ENCODE results near the gene PRTG. TPM values are rescaled to one million over a fixed set of nuclear protein-coding genes. Genes with fewer than 3 reads are reported as not detected.
"Not testable (repeated sequence)": the region's sequence is repeated elsewhere in the genome, so short reads cannot be mapped to it uniquely, and the experiment has no call there.

PRTG gene
- total RNA-seq = under 0.01 TPM

GRCh38 chr15:55742927-55743728, at the start of gene PRTG:
PRTG (minus strand) TSS chr15:55743152; CDS start chr15:55742931, 221 bp downstream.
- H3K4me1 ChIP-seq (ENCODE audit: insufficient read depth, low read length) = peaks cover 15% of the 10 kb centered on the region
- H3K4me3 ChIP-seq (ENCODE audit: low read length) = no peak within 1 kb of the TSS
- H3K9me3 ChIP-seq (ENCODE audit: low read depth, low read length) = no peaks in the 10 kb centered on the region
- H3K27me3 ChIP-seq (ENCODE audit: insufficient read depth, low read length) = peaks cover 62% of the 10 kb centered on the region

GRCh38 chr15:55791551-55792400, 48.8 kb upstream of the PRTG start:
- H3K4me1 ChIP-seq (ENCODE audit: insufficient read depth, low read length) = no peaks in the 10 kb centered on the region
- no peak overlapping the region for H3K4me3 ChIP-seq (ENCODE audit: low read length)
- no peaks in the 10 kb centered on the region for H3K27me3 ChIP-seq (ENCODE audit: insufficient read depth, low read length)
- H3K9me3 ChIP-seq (ENCODE audit: low read depth, low read length) = no peaks in the 10 kb centered on the region

- no peaks in the 10 kb centered on the region for H3K4me1 ChIP-seq (ENCODE audit: insufficient read depth, low read length)
- H3K4me3 ChIP-seq (ENCODE audit: low read length) = no peak overlapping the region
- H3K9me3 ChIP-seq (ENCODE audit: low read depth, low read length) = no peaks in the 10 kb centered on the region
- H3K27me3 ChIP-seq (ENCODE audit: insufficient read depth, low read length) = no peaks in the 10 kb centered on the region
Measured at GRCh38 chr15:55789066-55789660, 46.2 kb upstream of the PRTG start.

GRCh38 chr15:55786341-55786740, 43.4 kb upstream of the PRTG start:
- Histone ChIP-seq H3K4me1 (ENCODE audit: insufficient read depth, low read length) (no peaks in the 10 kb centered on the region), H3K9me3 (ENCODE audit: low read depth, low read length) (no peaks in the 10 kb centered on the region), H3K27me3 (ENCODE audit: insufficient read depth, low read length) (no peaks in the 10 kb centered on the region), H3K4me3 (ENCODE audit: low read length) (no peak overlapping the region)

GRCh38 chr15:55785593-55785992, 42.6 kb upstream of the PRTG start:
- H3K4me3 ChIP-seq (ENCODE audit: low read length); H3K27me3 ChIP-seq (ENCODE audit: insufficient read depth, low read length); H3K4me1 ChIP-seq (ENCODE audit: insufficient read depth, low read length); H3K9me3 ChIP-seq (ENCODE audit: low read depth, low read length): not testable (repeated sequence)

- H3K4me1 ChIP-seq (ENCODE audit: insufficient read depth, low read length) = no peaks in the 10 kb centered on the region
- no peaks in the 10 kb centered on the region for H3K9me3 ChIP-seq (ENCODE audit: low read depth, low read length)
- no peak overlapping the region for H3K4me3 ChIP-seq (ENCODE audit: low read length)
- H3K27me3 ChIP-seq (ENCODE audit: insufficient read depth, low read length) = no peaks in the 10 kb centered on the region
Measured at GRCh38 chr15:55784286-55784685, 41.3 kb upstream of the PRTG start.

- H3K9me3 ChIP-seq (ENCODE audit: low read depth, low read length) = no peaks in the 10 kb centered on the region
- H3K4me3 ChIP-seq (ENCODE audit: low read length) = no peak overlapping the region
- H3K27me3 ChIP-seq (ENCODE audit: insufficient read depth, low read length) = no peaks in the 10 kb centered on the region
- no peaks in the 10 kb centered on the region for H3K4me1 ChIP-seq (ENCODE audit: insufficient read depth, low read length)
Measured at GRCh38 chr15:55782901-55783300, 39.9 kb upstream of the PRTG start.

GRCh38 chr15:55780292-55780691, 37.3 kb upstream of the PRTG start:
- H3K9me3 ChIP-seq (ENCODE audit: low read depth, low read length) = no peaks in the 10 kb centered on the region
- H3K4me3 ChIP-seq (ENCODE audit: low read length) = no peak overlapping the region
- H3K27me3 ChIP-seq (ENCODE audit: insufficient read depth, low read length) = no peaks in the 10 kb centered on the region
- H3K4me1 ChIP-seq (ENCODE audit: insufficient read depth, low read length) = no peaks in the 10 kb centered on the region

- Histone ChIP-seq H3K4me3 (ENCODE audit: low read length) (no peak overlapping the region), H3K9me3 (ENCODE audit: low read depth, low read length) (no peaks in the 10 kb centered on the region), H3K27me3 (ENCODE audit: insufficient read depth, low read length) (no peaks in the 10 kb centered on the region)
Measured at GRCh38 chr15:55778932-55779331, 36.0 kb upstream of the PRTG start.

GRCh38 chr15:55775316-55775715, 32.4 kb upstream of the PRTG start:
- Histone ChIP-seq H3K4me3 (ENCODE audit: low read length) (no peak overlapping the region), H3K27me3 (ENCODE audit: insufficient read depth, low read length) (no peaks in the 10 kb centered on the region), H3K4me1 (ENCODE audit: insufficient read depth, low read length) (no peaks in the 10 kb centered on the region), H3K9me3 (ENCODE audit: low read depth, low read length) (no peaks in the 10 kb centered on the region)

More at GRCh38 chr15:55778932-55779331, 36.0 kb upstream of the PRTG start:
- H3K4me1 ChIP-seq (ENCODE audit: insufficient read depth, low read length) = no peaks in the 10 kb centered on the region

GRCh38 chr15:55774113-55774970, 31.4 kb upstream of the PRTG start:
- Histone ChIP-seq H3K4me3 (ENCODE audit: low read length) (no peak overlapping the region), H3K27me3 (ENCODE audit: insufficient read depth, low read length) (no peaks in the 10 kb centered on the region), H3K4me1 (ENCODE audit: insufficient read depth, low read length) (no peaks in the 10 kb centered on the region), H3K9me3 (ENCODE audit: low read depth, low read length) (no peaks in the 10 kb centered on the region)

GRCh38 chr15:55770806-55771205, 27.9 kb upstream of the PRTG start:
- Histone ChIP-seq H3K4me1 (ENCODE audit: insufficient read depth, low read length) (no peaks in the 10 kb centered on the region), H3K27me3 (ENCODE audit: insufficient read depth, low read length) (no peaks in the 10 kb centered on the region), H3K9me3 (ENCODE audit: low read depth, low read length) (no peaks in the 10 kb centered on the region), H3K4me3 (ENCODE audit: low read length) (no peak overlapping the region)

- no peaks in the 10 kb centered on the region for H3K4me1 ChIP-seq (ENCODE audit: insufficient read depth, low read length)
- H3K9me3 ChIP-seq (ENCODE audit: low read depth, low read length) = no peaks in the 10 kb centered on the region
- no peaks in the 10 kb centered on the region for H3K27me3 ChIP-seq (ENCODE audit: insufficient read depth, low read length)
- no peak overlapping the region for H3K4me3 ChIP-seq (ENCODE audit: low read length)
Measured at GRCh38 chr15:55770261-55770660, 27.3 kb upstream of the PRTG start.

- Histone ChIP-seq H3K27me3 (ENCODE audit: insufficient read depth, low read length) (no peaks in the 10 kb centered on the region), H3K4me3 (ENCODE audit: low read length) (no peak overlapping the region), H3K4me1 (ENCODE audit: insufficient read depth, low read length) (no peaks in the 10 kb centered on the region), H3K9me3 (ENCODE audit: low read depth, low read length) (no peaks in the 10 kb centered on the region)
Measured at GRCh38 chr15:55768670-55769185, 25.8 kb upstream of the PRTG start.
